Measurements from ENCODE around the gene ITM2C.

- TF ChIP-seq YY1 (IDR thresholded peaks at IDR 0.05; ENCODE audit: insufficient read depth, insufficient read length) = no peak
- no peak for TF ChIP-seq ZNF274 (IDR thresholded peaks at IDR 0.05; ENCODE audit: low read depth, low read length)
Measured at GRCh38 chr2:230819433-230819832, 45.3 kb upstream of the ITM2C start.

Measured in NT2/D1 (cell line).